ENCODE measurements around the gene ANO10. TPM values are rescaled to one million over a fixed set of nuclear protein-coding genes. Genes with fewer than 3 reads are reported as not detected.

ANO10 gene
- total and polyA plus RNA-seq, 2 donors (not counting 3 experiments of a cell fraction or from before 2014, with no cell fraction given) = 28.4 to 45.8 TPM

DNA sequence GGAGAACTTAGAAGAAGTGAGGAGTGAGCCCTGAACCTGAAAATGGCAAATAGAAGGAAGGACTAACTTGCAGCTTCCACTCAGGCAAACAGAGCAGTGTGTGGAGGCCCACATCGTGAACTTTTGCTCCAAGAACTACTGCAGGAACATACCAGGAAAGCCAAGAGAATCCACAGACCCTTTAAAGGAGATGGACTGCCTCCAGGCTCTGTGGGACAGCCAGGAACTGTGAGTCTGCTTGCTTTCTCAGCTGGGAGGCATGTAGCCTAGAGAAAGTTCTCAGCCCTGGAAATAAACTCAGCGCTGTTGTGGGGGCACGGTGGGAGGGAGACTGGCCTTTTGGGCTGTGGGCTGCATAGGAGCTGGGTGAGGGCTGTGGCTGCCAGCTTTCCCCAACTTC lies 242.5 kb downstream of the ANO10 start:
- H3K4me1 ChIP-seq (ENCODE audit: control insufficient read depth, extremely low read depth, insufficient read depth, low read length) = peaks cover 4% of the 10 kb centered on the region
- H3K4me3 ChIP-seq (replicated peaks in 1 of 3; ENCODE audit: insufficient read depth in 1 of 3, low read depth in 1 of 3, low read length in 3 of 3) = no peak overlapping the region
- H3K4me2 ChIP-seq (ENCODE audit: insufficient read depth, low read length) = no peak overlapping the region
- no peak for DNase-seq (ENCODE audit: low read depth, low spot score)
- no peaks in the 10 kb centered on the region for H3K36me3 ChIP-seq (ENCODE audit: control insufficient read depth in 2 of 2, extremely low read depth in 1 of 2, insufficient read depth in 2 of 2, low read length in 2 of 2)
- no peaks in the 10 kb centered on the region for H4K20me1 ChIP-seq (replicated peaks; ENCODE audit: control insufficient read depth, extremely low read depth, insufficient read depth, low read length)
- POLR2A ChIA-PET = no interaction called here
- intact Hi-C loops (cut with micrococcal nuclease) = no loop called here
- H3K27me3 ChIP-seq (ENCODE audit: control insufficient read depth in 2 of 2, insufficient read depth in 2 of 2, low read length in 2 of 2) = no peaks in the 10 kb centered on the region
- CTCF ChIA-PET = interaction anchor here (1.1 to 1.2 kb wide), 3 partner anchors 10 to 124 kb away, joined by 3 to 6 read pairs (median 3); no protein-coding TSS in a partner anchor
- H3K79me2 ChIP-seq (ENCODE audit: control insufficient read depth, insufficient read depth, low read length) = no peaks in the 10 kb centered on the region
- BruUV-seq (replicated peaks) = no TSS peak
- no peak overlapping the region for H3K27ac ChIP-seq (ENCODE audit: insufficient read depth, low read depth, low read length)
- TF ChIP-seq EZH2 (IDR thresholded peaks at IDR 0.05; ENCODE audit: borderline replicate concordance, low read depth, low read length, severe bottlenecking) = no peak
- no peak for TF ChIP-seq JUN (IDR thresholded peaks at IDR 0.05; ENCODE audit: borderline replicate concordance, insufficient read depth, insufficient read length, low read depth)
- no peak for TF ChIP-seq GATA2 (IDR thresholded peaks at IDR 0.05; ENCODE audit: insufficient read depth, insufficient read length, low read depth, low read length)
- no peak for TF ChIP-seq POLR2A (IDR thresholded peaks at IDR 0.05; ENCODE audit: low read depth, low read length)
- TF ChIP-seq CTCF (IDR thresholded peaks at IDR 0.05; ENCODE audit: extremely low read depth in 1 of 2, insufficient read depth in 1 of 2, low read depth in 1 of 2, low read length in 2 of 2) = no peak
- no peak for TF ChIP-seq MYC (IDR thresholded peaks at IDR 0.05; ENCODE audit: low read depth, low read length)
- no peak for TF ChIP-seq POLR2AphosphoS5 (IDR thresholded peaks at IDR 0.05; ENCODE audit: insufficient read depth, low read depth, low read length)
- TF ChIP-seq FOS (IDR thresholded peaks at IDR 0.05; ENCODE audit: borderline replicate concordance, insufficient read depth, low read length) = no peak
- no peak for TF ChIP-seq MAX (IDR thresholded peaks at IDR 0.05; ENCODE audit: insufficient read depth, insufficient read length)
- H2AFZ ChIP-seq (ENCODE audit: low read depth, low read length) = no peak overlapping the region
- dilution Hi-C loops (cut with MboI; ENCODE audit: extremely low pct_ligation_motif_present, low sequenced_read_pairs) = loop anchor here (25.0 kb wide), 1 partner anchor 192 kb away; no protein-coding TSS in a partner anchor
- H3K9me3 ChIP-seq (replicated peaks; ENCODE audit: control insufficient read depth, insufficient read depth, low read length) = no peaks in the 10 kb centered on the region
- H3K9me1 ChIP-seq (replicated peaks; ENCODE audit: control insufficient read depth, extremely low read depth, insufficient read depth, low read length) = no peaks in the 10 kb centered on the region
- H3K9ac ChIP-seq (replicated peaks; ENCODE audit: extremely low read depth, insufficient read depth, low read length) = no peak overlapping the region
- FAIRE-seq = no peak
